Thoracic aorta (tissue), 2 donors: ENCODE measurements around the gene AMPD3. TPM values are rescaled to one million over a fixed set of nuclear protein-coding genes. Genes with fewer than 3 reads are reported as not detected.

Experiments
- ATAC-seq: fragments of 150-250 bp; one replicate; pipeline ENCODE4 v1.8.0; 2017; ENCODE audit warnings: low read depth; ENCODE audit not compliant: insufficient number of reproducible peaks, low FRiP score
- DNase-seq: peaks from one replicate; pipeline ENCODE4 v3.0.0-alpha.2; 2020; ENCODE audit warnings: low spot score
- H3K27ac ChIP-seq, 2 donors: fragments of 200-600 bp; sonication (generic); 1 replicate in 1 of 2; 2 replicates in 1 of 2; pipeline ENCODE4 v1.5.1; 2016; ENCODE audit warnings: mild to moderate bottlenecking in 2 of 2, moderate library complexity in 2 of 2
- H3K27me3 ChIP-seq: fragments of 200-600 bp; sonication (generic); replicated peaks from 2 replicates; pipeline ENCODE4 v1.6.0; 2016; ENCODE audit warnings: mild to moderate bottlenecking; ENCODE audit not compliant: insufficient read depth
- H3K36me3 ChIP-seq: fragments of 200-600 bp; sonication (generic); one replicate; pipeline ENCODE4 v1.5.1; 2016
- H3K4me1 ChIP-seq, 2 donors: fragments of 200-600 bp; sonication (generic); 1 replicate in 1 of 2; 2 replicates in 1 of 2; pipeline versions ENCODE4 v1.5.1 to v1.6.0; 2016; ENCODE audit warnings: low read depth in 2 of 2, mild to moderate bottlenecking in 1 of 2; ENCODE audit not compliant: control insufficient read depth in 1 of 2
- H3K4me3 ChIP-seq: fragments of 200-600 bp; sonication (generic); 2 replicates; pipeline ENCODE4 v1.5.1; 2016; ENCODE audit warnings: mild to moderate bottlenecking
- H3K9me3 ChIP-seq: fragments of 200-600 bp; sonication (generic); 2 replicates; pipeline ENCODE4 v1.5.1; 2016
- CTCF ChIP-seq: fragments of 200-600 bp; sonication (generic); IDR thresholded peaks from one replicate; pipeline ENCODE4 v1.5.1; 2019; ENCODE audit warnings: antibody characterized with exemption
- total RNA-seq, 2 donors: library from RNA; depleted of rRNA; stranded (reverse); fragments of >200 nt; gene quantifications; one replicate each; pipeline versions ENCODE4 v1.1.0 to v1.2.3, GENCODE V29; 2016

AMPD3 gene
- total RNA-seq, 2 donors from 2014 or later = 7.0 to 17.6 TPM

GRCh38 chr11:10476342-10476741, 21.3 kb downstream of the AMPD3 start:
- no peak for DNase-seq
- ATAC-seq = no peak
- H3K9me3 ChIP-seq = no peaks in the 10 kb centered on the region
- no peaks in the 10 kb centered on the region for H3K36me3 ChIP-seq
- H3K4me3 ChIP-seq = no peak overlapping the region
- no peak overlapping the region for H3K27ac ChIP-seq
- H3K4me1 ChIP-seq = peaks cover 0 to 12% of the 10 kb centered on the region in 2 donors
- H3K27me3 ChIP-seq = no peaks in the 10 kb centered on the region
- TF ChIP-seq CTCF = no peak

GRCh38 chr11:10476927-10477689, 22.0 kb downstream of the AMPD3 start:
- ATAC-seq (no peak), DNase-seq (no peak)

GRCh38 chr11:10477690-10478046, 22.6 kb downstream of the AMPD3 start:
- ATAC-seq (no peak), DNase-seq (no peak)
- H3K9me3 ChIP-seq = no peaks in the 10 kb centered on the region
- H3K4me1 ChIP-seq = peaks cover 0 to 12% of the 10 kb centered on the region in 2 donors
- H3K4me3 ChIP-seq = no peak overlapping the region
- H3K27me3 ChIP-seq = no peaks in the 10 kb centered on the region
- no peak for TF ChIP-seq CTCF
- no peaks in the 10 kb centered on the region for H3K36me3 ChIP-seq
- no peak overlapping the region for H3K27ac ChIP-seq

More at GRCh38 chr11:10476927-10477689, 22.0 kb downstream of the AMPD3 start:
- H3K27ac ChIP-seq = no peak overlapping the region
- no peak overlapping the region for H3K4me3 ChIP-seq
- no peaks in the 10 kb centered on the region for H3K27me3 ChIP-seq
- H3K9me3 ChIP-seq = no peaks in the 10 kb centered on the region
- H3K36me3 ChIP-seq = no peaks in the 10 kb centered on the region
- peaks cover 0 to 12% of the 10 kb centered on the region in 2 donors for H3K4me1 ChIP-seq
- TF ChIP-seq CTCF = no peak

GRCh38 chr11:10478066-10478465, 23.0 kb downstream of the AMPD3 start:
- no peak overlapping the region for H3K4me3 ChIP-seq
- TF ChIP-seq CTCF = no peak
- no peaks in the 10 kb centered on the region for H3K9me3 ChIP-seq
- no peak overlapping the region for H3K27ac ChIP-seq
- H3K27me3 ChIP-seq = no peaks in the 10 kb centered on the region
- DNase-seq = no peak
- H3K36me3 ChIP-seq = no peaks in the 10 kb centered on the region
- ATAC-seq = no peak
- peaks cover 0 to 12% of the 10 kb centered on the region in 2 donors for H3K4me1 ChIP-seq

- H3K9me3 ChIP-seq = no peaks in the 10 kb centered on the region
- TF ChIP-seq CTCF = no peak
- DNase-seq = no peak
- peaks cover 0 to 12% of the 10 kb centered on the region in 2 donors for H3K4me1 ChIP-seq
- no peaks in the 10 kb centered on the region for H3K36me3 ChIP-seq
- no peak for ATAC-seq
- H3K27me3 ChIP-seq = no peaks in the 10 kb centered on the region
- H3K27ac ChIP-seq = peak overlapping the region; percentile 16 to 34
- H3K4me3 ChIP-seq = no peak overlapping the region
Measured at GRCh38 chr11:10478574-10479550, 23.8 kb downstream of the AMPD3 start.
